CD8-positive, alpha-beta memory T cell (primary cell): ENCODE results near the gene ZC3H14. TPM values are rescaled to one million over a fixed set of nuclear protein-coding genes. Genes with fewer than 3 reads are reported as not detected.

Experiments
- CTCF ChIA-PET: fragments of 350-600 bp; sonication (Branson Sonifier 250); formaldehyde crosslinking; loops from one replicate; lab custom pipeline; 2021; ENCODE audit warnings: antibody characterized with exemption; lab: Charles Lee
- POLR2A ChIA-PET: fragments of 350-600 bp; sonication (Branson Sonifier 250); formaldehyde crosslinking; loops from one replicate; lab custom pipeline; 2021; ENCODE audit warnings: antibody characterized with exemption; lab: Charles Lee
- DNase-seq, 5 donors: peaks; one replicate each; pipeline versions ENCODE4 v3.0.0 to v3.0.0-alpha.2; 2020 to 2022; ENCODE audit warnings: mixed read lengths in 1 of 5
- H3K27ac ChIP-seq: one replicate; pipeline ENCODE4 v1.7.0; 2013; ENCODE audit warnings: low read depth, mild to moderate bottlenecking, low read length, moderate library complexity
- H3K27me3 ChIP-seq: 2 replicates; pipeline ENCODE4 v1.7.0; 2013; ENCODE audit warnings: low read length, mild to moderate bottlenecking; ENCODE audit not compliant: insufficient read depth, poor library complexity, severe bottlenecking
- H3K36me3 ChIP-seq: 2 replicates; pipeline ENCODE4 v1.7.0; 2013; ENCODE audit warnings: mild to moderate bottlenecking, low read length, moderate library complexity; ENCODE audit not compliant: insufficient read depth
- H3K4me1 ChIP-seq: 2 replicates; pipeline ENCODE4 v1.7.0; 2013; ENCODE audit warnings: mild to moderate bottlenecking, low read length, moderate library complexity; ENCODE audit not compliant: insufficient read depth
- H3K4me3 ChIP-seq: 2 replicates; pipeline ENCODE4 v1.7.0; 2013; ENCODE audit warnings: mild to moderate bottlenecking, low read length
- H3K9me3 ChIP-seq: 2 replicates; pipeline ENCODE4 v1.7.0; 2013; ENCODE audit warnings: mild to moderate bottlenecking, low read length
- H3K27ac Mint-ChIP-seq, 8 donors: one replicate each; pipeline ENCODE4 v1.8.0; 2020 to 2021; ENCODE audit warnings: mixed read lengths in 8 of 8, mild to moderate bottlenecking in 6 of 8, inconsistent platforms in 3 of 8, moderate library complexity in 3 of 8
- H3K27me3 Mint-ChIP-seq, 2 donors: one replicate each; pipeline ENCODE4 v1.8.0; 2020 to 2021; ENCODE audit warnings: mixed read lengths in 2 of 2, mild to moderate bottlenecking in 1 of 2, moderate library complexity in 1 of 2
- H3K36me3 Mint-ChIP-seq, 3 donors: one replicate each; pipeline ENCODE4 v1.8.0; 2020 to 2021; ENCODE audit warnings: mixed read lengths in 3 of 3, inconsistent platforms in 1 of 3, mild to moderate bottlenecking in 1 of 3
- H3K4me1 Mint-ChIP-seq, 3 donors: one replicate each; pipeline ENCODE4 v1.8.0; 2020 to 2021; ENCODE audit warnings: mixed read lengths in 3 of 3, inconsistent platforms in 1 of 3, mild to moderate bottlenecking in 1 of 3
- H3K4me3 Mint-ChIP-seq, 7 donors: one replicate each; pipeline ENCODE4 v1.8.0; 2020 to 2021; ENCODE audit warnings: mixed read lengths in 7 of 7, mild to moderate bottlenecking in 6 of 7, moderate library complexity in 4 of 7, inconsistent platforms in 2 of 7
- H3K9me3 Mint-ChIP-seq, 5 donors: one replicate each; pipeline ENCODE4 v1.8.0; 2020 to 2022; ENCODE audit warnings: mixed read lengths in 5 of 5, mild to moderate bottlenecking in 3 of 5, moderate library complexity in 2 of 5, inconsistent platforms in 1 of 5
- polyA plus RNA-seq: library from polyadenylated mRNA; unstranded; fragments of 300-500 nt; fragmentation: Illumina TruSeq; gene quantifications from one replicate; pipeline ENCODE4 v1.2.3, GENCODE V29; 2021
- total RNA-seq, 2 experiments: library from RNA; stranded (reverse); gene quantifications; one replicate each; pipeline ENCODE4 v1.2.3, GENCODE V29; 2021

ZC3H14 gene
- total and polyA plus RNA-seq, 3 experiments from 2014 or later = 49.0 to 56.4 (median 50.3) TPM

- no peaks in the 10 kb centered on the region for H3K9me3 ChIP-seq
- no peaks in the 10 kb centered on the region for H3K27me3 ChIP-seq
- no peak overlapping the region for H3K27ac ChIP-seq
- H3K4me3 ChIP-seq = no peak overlapping the region
- POLR2A ChIA-PET = no interaction called here
- H3K36me3 Mint-ChIP-seq = peaks cover 27 to 84% (median 42%) of the 10 kb centered on the region in 3 donors
- H3K36me3 ChIP-seq = peaks cover 33% of the 10 kb centered on the region
- H3K4me3 Mint-ChIP-seq = no peak overlapping the region
- H3K4me1 Mint-ChIP-seq = no peaks in the 10 kb centered on the region
- no peaks in the 10 kb centered on the region for H3K4me1 ChIP-seq
- no peak overlapping the region for H3K27ac Mint-ChIP-seq
- CTCF ChIA-PET = no interaction called here
- H3K27me3 Mint-ChIP-seq = no peaks in the 10 kb centered on the region
- no peak for DNase-seq
- no peaks in the 10 kb centered on the region for H3K9me3 Mint-ChIP-seq
Measured at GRCh38 chr14:88576222-88576621, 13.4 kb downstream of the ZC3H14 start.

GRCh38 chr14:88584451-88584850 is 21.6 kb downstream of the ZC3H14 start:
- Histone ChIP-seq H3K4me3 (no peak overlapping the region), H3K9me3 (no peaks in the 10 kb centered on the region), H3K27me3 (no peaks in the 10 kb centered on the region), H3K36me3 (no peaks in the 10 kb centered on the region), H3K4me1 (no peaks in the 10 kb centered on the region), H3K27ac (no peak overlapping the region)
- ChIA-PET CTCF (interaction anchor here (1.0 kb wide), 1 partner anchor 12 kb away, joined by 3 read pairs; no protein-coding TSS in a partner anchor), POLR2A (no interaction called here)
- no peak for DNase-seq
- Mint-ChIP-seq H3K4me3 (no peak overlapping the region), H3K27me3 (no peaks in the 10 kb centered on the region), H3K27ac (no peak overlapping the region), H3K9me3 (no peaks in the 10 kb centered on the region), H3K36me3 (peaks cover 8 to 78% (median 32%) of the 10 kb centered on the region in 3 donors), H3K4me1 (peaks cover 4 to 16% (median 15%) of the 10 kb centered on the region in 3 donors)

- no peak overlapping the region for H3K4me3 ChIP-seq
- peaks cover 6% of the 10 kb centered on the region for H3K36me3 ChIP-seq
- Mint-ChIP-seq H3K4me1 (peaks cover 3 to 8% (median 7%) of the 10 kb centered on the region in 3 donors), H3K4me3 (no peak overlapping the region), H3K36me3 (peaks cover 9 to 78% (median 36%) of the 10 kb centered on the region in 3 donors), H3K27me3 (no peaks in the 10 kb centered on the region), H3K27ac (peak overlapping the region in 1 of 8 donors; percentile 29), H3K9me3 (no peaks in the 10 kb centered on the region)
- DNase-seq = no peak
- ChIA-PET POLR2A (no interaction called here), CTCF (no interaction called here)
- no peak overlapping the region for H3K27ac ChIP-seq
- no peaks in the 10 kb centered on the region for H3K9me3 ChIP-seq
- no peaks in the 10 kb centered on the region for H3K4me1 ChIP-seq
- no peaks in the 10 kb centered on the region for H3K27me3 ChIP-seq
Measured at GRCh38 chr14:88588081-88588480, 25.2 kb downstream of the ZC3H14 start.

GRCh38 chr14:88590173-88590572 is 27.3 kb downstream of the ZC3H14 start:
- peaks cover 6% of the 10 kb centered on the region for H3K36me3 ChIP-seq
- H3K9me3 Mint-ChIP-seq = no peaks in the 10 kb centered on the region
- H3K36me3 Mint-ChIP-seq = peaks cover 9 to 83% (median 32%) of the 10 kb centered on the region in 3 donors
- ChIA-PET POLR2A (no interaction called here), CTCF (no interaction called here)
- no peak overlapping the region for H3K4me3 ChIP-seq
- H3K4me1 ChIP-seq = no peaks in the 10 kb centered on the region
- H3K27ac Mint-ChIP-seq = peak overlapping the region in 1 of 8 donors; percentile 55
- no peaks in the 10 kb centered on the region for H3K27me3 Mint-ChIP-seq
- no peak for DNase-seq
- H3K27ac ChIP-seq = no peak overlapping the region
- H3K27me3 ChIP-seq = no peaks in the 10 kb centered on the region
- H3K4me1 Mint-ChIP-seq = peaks cover 0 to 3% (median 2%) of the 10 kb centered on the region in 3 donors
- H3K4me3 Mint-ChIP-seq = peak overlapping the region in 1 of 7 donors; percentile 42
- H3K9me3 ChIP-seq = no peaks in the 10 kb centered on the region

GRCh38 chr14:88592031-88592430 is 29.2 kb downstream of the ZC3H14 start:
- no peak overlapping the region for H3K4me3 ChIP-seq
- Mint-ChIP-seq H3K4me3 (no peak overlapping the region), H3K9me3 (no peaks in the 10 kb centered on the region), H3K36me3 (peaks cover 7 to 85% (median 28%) of the 10 kb centered on the region in 3 donors), H3K4me1 (peaks cover 0 to 6% (median 2%) of the 10 kb centered on the region in 3 donors), H3K27me3 (no peaks in the 10 kb centered on the region), H3K27ac (no peak overlapping the region)
- no peaks in the 10 kb centered on the region for H3K9me3 ChIP-seq
- no peaks in the 10 kb centered on the region for H3K27me3 ChIP-seq
- no peak overlapping the region for H3K27ac ChIP-seq
- no peaks in the 10 kb centered on the region for H3K4me1 ChIP-seq
- H3K36me3 ChIP-seq = peaks cover 12% of the 10 kb centered on the region
- DNase-seq = no peak
- ChIA-PET POLR2A (no interaction called here), CTCF (no interaction called here)

- ChIA-PET CTCF (no interaction called here), POLR2A (no interaction called here)
- H3K4me3 ChIP-seq = no peak overlapping the region
- Mint-ChIP-seq H3K27ac (peak overlapping the region in 4 of 8 donors; percentile 18 to 80 (median 66)), H3K9me3 (no peaks in the 10 kb centered on the region), H3K4me3 (no peak overlapping the region), H3K27me3 (no peaks in the 10 kb centered on the region), H3K36me3 (peaks cover 11 to 84% (median 28%) of the 10 kb centered on the region in 3 donors), H3K4me1 (peaks cover 20 to 26% (median 23%) of the 10 kb centered on the region in 3 donors)
- no peak for DNase-seq
- peaks cover 12% of the 10 kb centered on the region for H3K4me1 ChIP-seq
- peaks cover 17% of the 10 kb centered on the region for H3K36me3 ChIP-seq
- no peaks in the 10 kb centered on the region for H3K9me3 ChIP-seq
- H3K27me3 ChIP-seq = no peaks in the 10 kb centered on the region
- no peak overlapping the region for H3K27ac ChIP-seq
Measured at GRCh38 chr14:88597038-88597437, 34.2 kb downstream of the ZC3H14 start.

DNA sequence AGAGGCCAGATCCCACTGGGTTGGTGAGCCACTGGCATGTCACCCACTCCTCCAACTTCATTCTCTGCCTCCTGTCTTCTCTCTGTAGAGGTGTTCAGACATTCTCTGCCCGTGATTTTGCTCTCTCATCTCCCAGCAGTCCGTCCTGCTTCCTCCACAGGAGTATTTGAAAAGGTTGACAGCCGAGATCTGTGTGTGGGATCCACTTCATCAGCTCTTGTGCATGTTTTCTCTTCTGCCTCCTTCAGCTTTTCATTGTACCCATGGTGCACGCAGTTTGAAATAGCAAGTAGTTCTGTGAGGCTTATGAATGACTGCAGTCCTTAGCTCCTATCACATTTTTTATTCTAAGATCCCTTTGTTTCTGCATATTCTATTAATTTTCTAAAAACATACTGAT is 34.8 kb downstream of the ZC3H14 start:
- peak overlapping the region in 2 of 8 donors; percentile 18 to 73 for H3K27ac Mint-ChIP-seq
- H3K4me1 Mint-ChIP-seq = peaks cover 20 to 26% (median 23%) of the 10 kb centered on the region in 3 donors
- peaks cover 18% of the 10 kb centered on the region for H3K36me3 ChIP-seq
- CTCF ChIA-PET = no interaction called here
- H3K27me3 ChIP-seq = no peaks in the 10 kb centered on the region
- H3K27me3 Mint-ChIP-seq = no peaks in the 10 kb centered on the region
- POLR2A ChIA-PET = no interaction called here
- peaks cover 15 to 87% (median 33%) of the 10 kb centered on the region in 3 donors for H3K36me3 Mint-ChIP-seq
- peaks cover 12% of the 10 kb centered on the region for H3K4me1 ChIP-seq
- H3K4me3 Mint-ChIP-seq = no peak overlapping the region
- DNase-seq = no peak
- H3K27ac ChIP-seq = no peak overlapping the region
- H3K9me3 ChIP-seq = no peaks in the 10 kb centered on the region
- H3K4me3 ChIP-seq = no peak overlapping the region
- no peaks in the 10 kb centered on the region for H3K9me3 Mint-ChIP-seq

- H3K4me1 ChIP-seq = peaks cover 12% of the 10 kb centered on the region
- peak overlapping the region in 4 of 8 donors; percentile 15 to 75 (median 57) for H3K27ac Mint-ChIP-seq
Measured at GRCh38 chr14:88598097-88598675, 35.3 kb downstream of the ZC3H14 start.

More at GRCh38 chr14:88598097-88598675, 35.3 kb downstream of the ZC3H14 start:
- ChIA-PET POLR2A (no interaction called here), CTCF (no interaction called here)
- H3K9me3 ChIP-seq = no peaks in the 10 kb centered on the region
- H3K36me3 Mint-ChIP-seq = peaks cover 15 to 90% (median 35%) of the 10 kb centered on the region in 3 donors
- H3K27me3 ChIP-seq = no peaks in the 10 kb centered on the region
- no peak overlapping the region for H3K4me3 ChIP-seq
- H3K27ac ChIP-seq = no peak overlapping the region
- H3K4me3 Mint-ChIP-seq = peak overlapping the region in 1 of 7 donors; percentile 33
- peaks cover 20 to 26% (median 23%) of the 10 kb centered on the region in 3 donors for H3K4me1 Mint-ChIP-seq
- H3K36me3 ChIP-seq = peaks cover 24% of the 10 kb centered on the region
- no peaks in the 10 kb centered on the region for H3K9me3 Mint-ChIP-seq
- no peak for DNase-seq
- no peaks in the 10 kb centered on the region for H3K27me3 Mint-ChIP-seq
